PC-9 (cell line): ENCODE data around the gene DNAJB12.

Source experiments
- CTCF ChIP-seq: fragments of 200-600 bp; sonication (generic); conservative IDR thresholded peaks from 2 replicates; pipeline ENCODE4 v1.6.1; 2017; ENCODE audit warnings: mixed run types, antibody characterized with exemption, mild to moderate bottlenecking, moderate library complexity
- EZH2 ChIP-seq: fragments of 200-600 bp; sonication (generic); IDR thresholded peaks from 2 replicates; pipeline ENCODE4 v1.8.0; 2017; ENCODE audit warnings: antibody characterized with exemption, low read depth

GRCh38 chr10:72337039-72337629 is 17.6 kb downstream of the DNAJB12 start:
- TF ChIP-seq CTCF (peak; percentile 99), EZH2 (no peak)
